Vagina (tissue), 2 donors: ENCODE measurements around the gene PCNX3.

Experiments
- CTCF ChIP-seq, 3 experiments: fragments of 450-650 bp in 2 of 3; fragments of 200-600 bp in 1 of 3; sonication (generic) in 1 of 3; IDR thresholded peaks; one replicate each; pipeline ENCODE4 v1.5.1; 2017 to 2019; ENCODE audit warnings: antibody characterized with exemption in 3 of 3, mild to moderate bottlenecking in 2 of 3, moderate library complexity in 2 of 3
- POLR2A ChIP-seq, 2 donors: fragments of 450-650 bp; IDR thresholded peaks; one replicate each; pipeline ENCODE4 v1.6.1; 2017; ENCODE audit warnings: antibody characterized with exemption in 2 of 2, mild to moderate bottlenecking in 2 of 2, moderate library complexity in 2 of 2
- POLR2AphosphoS5 ChIP-seq, 2 donors: sonication (generic); formaldehyde crosslinking; IDR thresholded peaks; one replicate each; pipeline ENCODE4 v1.9.0; 2017; ENCODE audit warnings: antibody characterized with exemption in 2 of 2, mild to moderate bottlenecking in 2 of 2, low read depth in 1 of 2; ENCODE audit not compliant: insufficient read depth in 1 of 2

- TF ChIP-seq POLR2A (IDR thresholded peaks at IDR 0.05) (no peak), CTCF (IDR thresholded peaks at IDR 0.05) (no peak), POLR2AphosphoS5 (IDR thresholded peaks at IDR 0.05; ENCODE audit: insufficient read depth in 1 of 2, low read depth in 1 of 2) (no peak)
Measured at GRCh38 chr11:65685981-65686380, 70.4 kb downstream of the PCNX3 start.
